ENCODE measurements around the gene NASP. TPM values are rescaled to one million over a fixed set of nuclear protein-coding genes. Genes with fewer than 3 reads are reported as not detected.
A peak's percentile ranks its signal among the peaks of the same experiment; 100 is the strongest.

Gene NASP
- total and polyA plus RNA-seq, 12 donors: 26.6 to 127 (median 31.1) TPM

GRCh38 chr1:45570631-45571030, 13.2 kb upstream of the NASP start:
- Histone ChIP-seq H3K27ac (no peak overlapping the region), H3K36me3 (peaks cover 0 to 59% (median 0%) of the 10 kb centered on the region in 9 donors), H3K4me3 (no peak overlapping the region), H3K27me3 (no peaks in the 10 kb centered on the region), H3K9me3 (no peaks in the 10 kb centered on the region), H3K4me1 (peaks cover 0 to 17% (median 12%) of the 10 kb centered on the region in 9 donors)
- no peak for ATAC-seq
- DNase-seq: no peak
- TF ChIP-seq, protein P1, sequence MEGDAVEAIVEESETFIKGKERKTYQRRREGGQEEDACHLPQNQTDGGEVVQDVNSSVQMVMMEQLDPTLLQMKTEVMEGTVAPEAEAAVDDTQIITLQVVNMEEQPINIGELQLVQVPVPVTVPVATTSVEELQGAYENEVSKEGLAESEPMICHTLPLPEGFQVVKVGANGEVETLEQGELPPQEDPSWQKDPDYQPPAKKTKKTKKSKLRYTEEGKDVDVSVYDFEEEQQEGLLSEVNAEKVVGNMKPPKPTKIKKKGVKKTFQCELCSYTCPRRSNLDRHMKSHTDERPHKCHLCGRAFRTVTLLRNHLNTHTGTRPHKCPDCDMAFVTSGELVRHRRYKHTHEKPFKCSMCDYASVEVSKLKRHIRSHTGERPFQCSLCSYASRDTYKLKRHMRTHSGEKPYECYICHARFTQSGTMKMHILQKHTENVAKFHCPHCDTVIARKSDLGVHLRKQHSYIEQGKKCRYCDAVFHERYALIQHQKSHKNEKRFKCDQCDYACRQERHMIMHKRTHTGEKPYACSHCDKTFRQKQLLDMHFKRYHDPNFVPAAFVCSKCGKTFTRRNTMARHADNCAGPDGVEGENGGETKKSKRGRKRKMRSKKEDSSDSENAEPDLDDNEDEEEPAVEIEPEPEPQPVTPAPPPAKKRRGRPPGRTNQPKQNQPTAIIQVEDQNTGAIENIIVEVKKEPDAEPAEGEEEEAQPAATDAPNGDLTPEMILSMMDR (IDR thresholded peaks at IDR 0.05): no peak
- 91 to 95% methylated on average over 4 of the region's 4 CpGs for WGBS, 2 donors
- intact Hi-C loops (cut with DNase I): loop anchor here in 9 of 10 donors (1.0 to 10.0 kb wide), 9 partner anchors 58 to 558 kb away; partner anchors contain the start of genes HECTD3 (in 2 of the 9) and UROD (in 2 of the 9)

DNA sequence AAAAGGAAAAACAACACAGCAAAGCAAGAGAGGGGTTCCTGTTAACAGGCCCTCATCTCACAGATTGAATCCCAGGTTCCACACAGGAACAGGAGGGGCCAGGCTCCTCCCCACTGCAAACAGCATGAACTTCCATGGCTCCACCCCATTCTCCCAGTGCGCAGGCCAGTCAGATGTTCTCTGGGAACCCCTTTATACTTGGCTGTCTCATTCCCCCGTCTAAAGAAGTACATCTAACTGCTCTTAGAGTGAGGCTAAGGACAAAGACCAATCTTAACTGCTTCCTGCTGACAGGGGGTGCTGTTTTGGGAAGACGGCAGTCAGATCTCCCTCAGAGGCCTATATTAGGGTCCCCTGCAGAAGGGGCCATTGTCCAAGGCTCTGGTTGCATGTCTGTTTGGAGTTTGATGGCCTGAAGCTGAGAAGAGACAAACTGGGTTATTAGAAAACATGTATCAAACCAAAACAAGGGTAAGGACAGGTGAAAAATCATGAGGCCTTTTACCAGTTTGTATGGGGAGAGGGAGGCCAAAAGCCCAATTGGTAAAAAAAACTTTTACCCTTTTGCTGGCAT, 10.5 kb upstream of the NASP start:
- H3K9me3 ChIP-seq: no peaks in the 10 kb centered on the region
- no peak overlapping the region for H3K4me3 ChIP-seq
- intact Hi-C loops (cut with DNase I): loop anchor here in 6 of 10 donors (5.0 to 10.0 kb wide), 6 partner anchors 61 to 561 kb away; partner anchors contain the start of genes HECTD3 (in 2 of the 6) and UROD (in 2 of the 6)
- DNase-seq (no peak), ATAC-seq (no peak)
- TF ChIP-seq, protein P1 (IDR thresholded peaks at IDR 0.05): no peak
- peaks cover 0 to 6% (median 0%) of the 10 kb centered on the region in 9 donors for H3K4me1 ChIP-seq
- H3K27ac ChIP-seq: no peak overlapping the region
- WGBS, 2 donors: 70 to 72% methylated on average over 3 of the region's 3 CpGs
- H3K36me3 ChIP-seq: peaks cover 0 to 32% (median 0%) of the 10 kb centered on the region in 9 donors
- H3K27me3 ChIP-seq: no peaks in the 10 kb centered on the region

DNA sequence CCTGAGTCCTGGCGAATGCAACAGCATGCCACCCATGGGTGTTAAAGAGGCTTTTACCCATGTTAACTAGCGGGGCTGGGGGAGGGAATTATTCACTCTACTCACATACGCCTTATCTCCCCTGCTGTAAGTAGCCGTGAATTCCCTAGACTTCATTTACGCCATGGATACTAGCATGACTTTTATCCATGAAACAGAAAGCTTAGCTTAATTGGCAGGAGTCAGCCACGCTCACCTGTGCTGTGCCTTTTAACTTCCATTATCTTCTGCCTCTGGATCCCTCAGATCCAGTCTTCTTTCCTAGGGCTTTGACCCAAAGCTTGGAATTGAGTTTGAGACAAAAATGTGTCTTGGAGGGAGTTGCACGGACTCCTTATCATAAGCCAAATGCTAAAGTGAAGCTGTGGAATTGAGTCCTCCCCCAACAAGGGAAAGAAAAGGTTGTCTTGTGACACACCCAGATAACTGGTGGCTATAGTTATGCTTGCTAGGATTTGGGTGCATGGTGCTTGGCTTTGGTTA, 9.7 kb upstream of the NASP start:
- WGBS, 2 donors: 86 to 88% methylated on average over 7 of the region's 7 CpGs

DNA sequence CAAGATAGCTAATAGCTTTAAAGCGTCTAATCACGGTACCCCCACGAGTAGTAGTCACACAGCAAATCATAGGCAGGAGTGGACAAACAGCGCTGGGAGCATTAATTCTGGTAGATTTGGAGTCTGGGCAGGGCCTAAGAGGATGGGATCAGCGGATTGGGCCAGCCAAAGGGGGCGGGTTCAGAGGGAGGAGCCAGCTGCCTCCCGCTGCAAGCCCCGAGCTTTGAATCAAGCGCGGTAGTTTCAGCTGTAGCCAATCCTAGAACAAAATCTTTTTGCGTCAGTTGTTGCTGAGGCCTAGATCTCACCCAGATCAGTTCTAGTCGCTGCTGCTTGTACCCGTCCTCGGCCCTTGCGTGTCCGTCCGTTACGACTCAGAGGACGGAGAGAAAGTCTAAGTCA, 576 bp upstream of the NASP start:
- H3K27ac ChIP-seq: peak overlapping the region; percentile 86 to 96 (median 94)
- peak overlapping the region; percentile 80 to 100 (median 99) for H3K4me3 ChIP-seq
- no peaks in the 10 kb centered on the region for H3K27me3 ChIP-seq
- ATAC-seq (peak; percentile 91 to 95 (median 93)), DNase-seq (peak; percentile 94 to 97)
- TF ChIP-seq, protein P1 (IDR thresholded peaks at IDR 0.05): no peak
- H3K4me1 ChIP-seq: peaks cover 6 to 39% (median 20%) of the 10 kb centered on the region in 9 donors
- 0% methylated on average over 19 of the region's 19 CpGs for WGBS, 2 donors
- no peaks in the 10 kb centered on the region for H3K36me3 ChIP-seq
- no peaks in the 10 kb centered on the region for H3K9me3 ChIP-seq
- intact Hi-C loops (cut with DNase I): loop anchor here in 5 of 10 donors (1.0 to 10.0 kb wide), 5 partner anchors 92 to 571 kb away; partner anchors contain the start of genes GPBP1L1 (in 3 of the 5), TMEM69 (in 2 of the 5), HECTD3 (in 1 of the 5) and UROD (in 1 of the 5)

More for the DNA sequence above, 9.7 kb upstream of the NASP start:
- DNase-seq (no peak), ATAC-seq (no peak)
- intact Hi-C loops (cut with DNase I): loop anchor here in 6 of 10 donors (5.0 to 10.0 kb wide), 6 partner anchors 62 to 562 kb away; partner anchors contain the start of genes HECTD3 (in 2 of the 6) and UROD (in 2 of the 6)
- H3K27ac ChIP-seq: no peak overlapping the region
- peaks cover 0 to 6% (median 0%) of the 10 kb centered on the region in 9 donors for H3K4me1 ChIP-seq
- H3K4me3 ChIP-seq: no peak overlapping the region
- peaks cover 0 to 24% (median 0%) of the 10 kb centered on the region in 9 donors for H3K36me3 ChIP-seq
- TF ChIP-seq, protein P1 (IDR thresholded peaks at IDR 0.05): no peak
- H3K27me3 ChIP-seq: no peaks in the 10 kb centered on the region
- H3K9me3 ChIP-seq: no peaks in the 10 kb centered on the region
